Spinal cord (tissue), 10 donors: ENCODE measurements around the gene SLC35C1. TPM values are rescaled to one million over a fixed set of nuclear protein-coding genes. Genes with fewer than 3 reads are reported as not detected.

Source experiments
- DNase-seq, 6 donors: peaks; one replicate each; pipeline versions ENCODE4 v3.0.0 to v3.0.0-alpha.2; 2013 to 2015; ENCODE audit warnings: low spot score in 6 of 6, low read depth in 4 of 6
- H3K27ac ChIP-seq: one replicate; pipeline ENCODE4 v1.5.1; 2013; ENCODE audit warnings: low read depth, low read length, control low read depth
- H3K27me3 ChIP-seq: one replicate; pipeline ENCODE4 v1.6.1; 2013; ENCODE audit warnings: low read length; ENCODE audit not compliant: control insufficient read depth, insufficient read depth
- H3K36me3 ChIP-seq: one replicate; pipeline ENCODE4 v1.6.1; 2013; ENCODE audit warnings: low read length; ENCODE audit not compliant: control insufficient read depth, insufficient read depth
- H3K4me1 ChIP-seq: one replicate; pipeline ENCODE4 v1.6.1; 2013; ENCODE audit warnings: low read length; ENCODE audit not compliant: control insufficient read depth, insufficient read depth
- H3K4me3 ChIP-seq: one replicate; pipeline ENCODE4 v1.5.1; 2013; ENCODE audit warnings: low read depth, low read length, control low read depth
- H3K9me3 ChIP-seq: one replicate; pipeline ENCODE4 v1.6.1; 2013; ENCODE audit warnings: low read length; ENCODE audit not compliant: control insufficient read depth, insufficient read depth
- WGBS: methylation state at CpG from one replicate; pipeline ENCODE4 v1.1.5; 2013; ENCODE audit warnings: missing lambda C conversion rate; ENCODE audit not compliant: insufficient coverage; 5-methylcytosine and 5-hydroxymethylcytosine counted together
- polyA plus RNA-seq, 2 donors: library from polyadenylated mRNA; unstranded; fragments of 120-200 nt; gene quantifications; one replicate each; pipeline ENCODE4 v1.2.1, GENCODE V29; 2013; ENCODE audit not compliant: insufficient read length in 2 of 2
- total RNA-seq, 2 donors: library from RNA; depleted of rRNA in 1 of 2; stranded (reverse); fragments of 120-200 nt in 1 of 2; fragments of >200 nt in 1 of 2; gene quantifications; one replicate each; pipeline versions ENCODE4 v1.2.3 to v1.2.4, GENCODE V29; 2013 to 2014
- donor health status: healthy.

SLC35C1 gene
- total and polyA plus RNA-seq, 4 donors = 6.0 to 16.0 (median 11.1) TPM

- Histone ChIP-seq H3K36me3 (peaks cover 44% of the 10 kb centered on the region), H3K9me3 (no peaks in the 10 kb centered on the region), H3K4me1 (peaks cover 26% of the 10 kb centered on the region), H3K4me3 (no peak overlapping the region), H3K27ac (no peak overlapping the region), H3K27me3 (no peaks in the 10 kb centered on the region)
- no peak for DNase-seq
- WGBS = 91% methylated on average over 9 of the region's 11 CpGs
These were observed 4.8 kb downstream of the SLC35C1 start for GRCh38 chr11:45809456-45810395.

- H3K36me3 ChIP-seq = peaks cover 44% of the 10 kb centered on the region
- 90% methylated on average over 21 of the region's 23 CpGs for WGBS
- H3K9me3 ChIP-seq = no peaks in the 10 kb centered on the region
These were observed 5.6 kb downstream of the SLC35C1 start for GRCh38 chr11:45810431-45811108.

GRCh38 chr11:45811109-45811435 lies 6.1 kb downstream of the SLC35C1 start:
- no peak overlapping the region for H3K4me3 ChIP-seq
- no peak overlapping the region for H3K27ac ChIP-seq
- peaks cover 17% of the 10 kb centered on the region for H3K4me1 ChIP-seq
- no peaks in the 10 kb centered on the region for H3K9me3 ChIP-seq
- no peak for DNase-seq
- WGBS = 94% methylated on average over 16 of the region's 17 CpGs
- peaks cover 44% of the 10 kb centered on the region for H3K36me3 ChIP-seq
- no peaks in the 10 kb centered on the region for H3K27me3 ChIP-seq

More at GRCh38 chr11:45810431-45811108, 5.6 kb downstream of the SLC35C1 start:
- no peak overlapping the region for H3K4me3 ChIP-seq
- DNase-seq = no peak
- no peaks in the 10 kb centered on the region for H3K27me3 ChIP-seq
- H3K27ac ChIP-seq = no peak overlapping the region
- peaks cover 22% of the 10 kb centered on the region for H3K4me1 ChIP-seq

- Histone ChIP-seq H3K36me3 (peaks cover 44% of the 10 kb centered on the region), H3K27ac (no peak overlapping the region), H3K9me3 (no peaks in the 10 kb centered on the region), H3K4me3 (no peak overlapping the region), H3K27me3 (no peaks in the 10 kb centered on the region), H3K4me1 (peaks cover 15% of the 10 kb centered on the region)
- 92% methylated on average over 7 of the region's 8 CpGs for WGBS
- no peak for DNase-seq
These were observed 6.8 kb downstream of the SLC35C1 start for GRCh38 chr11:45811571-45812290.

GRCh38 chr11:45812581-45813548 lies 7.9 kb downstream of the SLC35C1 start:
- H3K27me3 ChIP-seq = no peaks in the 10 kb centered on the region
- H3K4me3 ChIP-seq = no peak overlapping the region
- H3K36me3 ChIP-seq = peaks cover 40% of the 10 kb centered on the region
- WGBS = 83% methylated on average over 3 of the region's 7 CpGs
- no peak for DNase-seq
- H3K4me1 ChIP-seq = peaks cover 4% of the 10 kb centered on the region
- H3K27ac ChIP-seq = no peak overlapping the region
- H3K9me3 ChIP-seq = no peaks in the 10 kb centered on the region

GRCh38 chr11:45815747-45816146 lies 10.8 kb downstream of the SLC35C1 start:
- 40% methylated on average over 1 of the region's 3 CpGs for WGBS

GRCh38 chr11:45816614-45817013 lies 11.7 kb downstream of the SLC35C1 start:
- H3K9me3 ChIP-seq = no peaks in the 10 kb centered on the region
- no peaks in the 10 kb centered on the region for H3K27me3 ChIP-seq
- peaks cover 9% of the 10 kb centered on the region for H3K36me3 ChIP-seq
- H3K27ac ChIP-seq = no peak overlapping the region
- H3K4me1 ChIP-seq = peaks cover 3% of the 10 kb centered on the region
- WGBS = 17% methylated on average over 2 of the region's 3 CpGs
- peak in 2 of 6 donors; percentile 46 to 73 for DNase-seq
- no peak overlapping the region for H3K4me3 ChIP-seq

More at GRCh38 chr11:45815747-45816146, 10.8 kb downstream of the SLC35C1 start:
- Histone ChIP-seq H3K27me3 (no peaks in the 10 kb centered on the region), H3K4me1 (peaks cover 3% of the 10 kb centered on the region), H3K27ac (no peak overlapping the region), H3K9me3 (no peaks in the 10 kb centered on the region), H3K4me3 (no peak overlapping the region), H3K36me3 (peaks cover 17% of the 10 kb centered on the region)
- no peak for DNase-seq

GRCh38 chr11:45817191-45817590 lies 12.2 kb downstream of the SLC35C1 start:
- Histone ChIP-seq H3K4me1 (peaks cover 3% of the 10 kb centered on the region), H3K27me3 (no peaks in the 10 kb centered on the region), H3K4me3 (no peak overlapping the region), H3K9me3 (no peaks in the 10 kb centered on the region), H3K36me3 (peaks cover 3% of the 10 kb centered on the region), H3K27ac (no peak overlapping the region)
- DNase-seq = no peak
- 97% methylated on average over 7 of the region's 7 CpGs for WGBS
